Neural cell (in vitro differentiated cells): Measurements from ENCODE around the gene RSKR. TPM values are rescaled to one million over a fixed set of nuclear protein-coding genes. Genes with fewer than 3 reads are reported as not detected.

Experiments used
- H2AFZ ChIP-seq: fragments of 200-600, 300-800 bp; sonication (generic), shearing (Covaris generic); 2 replicates; pipeline ENCODE4 v1.6.0; 2014; ENCODE audit warnings: low read depth, mild to moderate bottlenecking, antibody characterized with exemption, low read length, moderate library complexity
- H3F3A ChIP-seq: fragments of 200-600 bp; shearing (Covaris generic); 2 replicates; pipeline ENCODE4 v1.6.1; 2016; ENCODE audit warnings: mild to moderate bottlenecking, moderate library complexity, mixed read lengths, antibody characterized with exemption, low read length; ENCODE audit not compliant: insufficient read depth, poor library complexity, severe bottlenecking
- H3K27ac ChIP-seq: fragments of 200-600, 300-800 bp; sonication (generic), shearing (Covaris generic); 2 replicates; pipeline ENCODE4 v1.5.1; 2014; ENCODE audit warnings: mild to moderate bottlenecking, low read length, moderate library complexity
- H3K27me3 ChIP-seq: fragments of 300-800, 200-600 bp; sonication (generic), shearing (Covaris generic); 2 replicates; pipeline ENCODE4 v1.6.0; 2014; ENCODE audit warnings: mild to moderate bottlenecking, low read depth, low read length, moderate library complexity; ENCODE audit not compliant: insufficient read depth
- H3K36me3 ChIP-seq: fragments of 300-800, 200-600 bp; sonication (generic), shearing (Covaris generic); 2 replicates; pipeline ENCODE4 v1.5.1; 2014; ENCODE audit warnings: mild to moderate bottlenecking, antibody characterized with exemption, low read length, moderate library complexity; ENCODE audit not compliant: insufficient read depth
- H3K4me2 ChIP-seq: fragments of 300-800, 200-600 bp; sonication (generic), shearing (Covaris generic); 2 replicates; pipeline ENCODE4 v1.6.0; 2014; ENCODE audit warnings: mild to moderate bottlenecking, low read length
- H3K4me3 ChIP-seq: fragments of 300-800, 200-600 bp; sonication (generic), shearing (Covaris generic); 2 replicates; pipeline ENCODE4 v1.5.1; 2014; ENCODE audit warnings: mild to moderate bottlenecking, low read length, moderate library complexity
- H3K79me2 ChIP-seq: fragments of 200-600 bp; shearing (Covaris generic); replicated peaks from 2 replicates; pipeline ENCODE4 v1.6.0; 2014; ENCODE audit warnings: mild to moderate bottlenecking, low read length, moderate library complexity; ENCODE audit not compliant: insufficient read depth
- H3K9ac ChIP-seq: fragments of 300-800, 200-600 bp; sonication (generic), shearing (Covaris generic); 2 replicates; pipeline ENCODE4 v1.6.1; 2016; ENCODE audit warnings: mild to moderate bottlenecking, low read length, mixed read lengths
- H3K9me2 ChIP-seq: fragments of 200-600 bp; shearing (Covaris generic); 2 replicates; pipeline ENCODE4 v1.6.1; 2016; ENCODE audit warnings: mild to moderate bottlenecking, low read length, mixed read lengths; ENCODE audit not compliant: insufficient read depth
- H3K9me3 ChIP-seq: fragments of 200-600, 300-800 bp; sonication (generic), shearing (Covaris generic); 2 replicates; pipeline ENCODE4 v1.6.1; 2016; ENCODE audit warnings: mild to moderate bottlenecking, mixed run types, low read length, moderate library complexity, mixed read lengths
- H4K20me1 ChIP-seq: fragments of 200-600 bp; shearing (Covaris generic); 2 replicates; pipeline ENCODE4 v1.6.1; 2016; ENCODE audit warnings: mild to moderate bottlenecking, mixed run types; ENCODE audit not compliant: insufficient read depth
- CTCF ChIP-seq: fragments of 450-650 bp; IDR thresholded peaks from 2 replicates; pipeline ENCODE4 v1.5.1; 2014; ENCODE audit warnings: antibody characterized with exemption, mild to moderate bottlenecking, moderate library complexity; ENCODE audit not compliant: poor library complexity, severe bottlenecking
- EP300 ChIP-seq: fragments of 450-650 bp; conservative IDR thresholded peaks from 2 replicates; pipeline ENCODE4 v1.6.1; 2014; ENCODE audit warnings: antibody characterized with exemption, mild to moderate bottlenecking, moderate library complexity; ENCODE audit not compliant: poor library complexity, severe bottlenecking
- EZH2 ChIP-seq: fragments of 200-600, 300-800 bp; shearing (Covaris generic), sonication (generic); IDR thresholded peaks from 2 replicates; pipeline ENCODE4 v1.6.1; 2014; ENCODE audit warnings: antibody characterized with exemption, low read length, borderline replicate concordance, mild to moderate bottlenecking; ENCODE audit not compliant: insufficient read depth, poor library complexity, severe bottlenecking
- MXI1 ChIP-seq: fragments of 450-650 bp; conservative IDR thresholded peaks from 2 replicates; pipeline ENCODE4 v1.6.1; 2014; ENCODE audit warnings: antibody characterized with exemption, mild to moderate bottlenecking; ENCODE audit not compliant: poor library complexity, severe bottlenecking
- POLR2AphosphoS5 ChIP-seq: IDR thresholded peaks from 2 replicates; pipeline ENCODE4 v1.6.1; 2012
- RAD21 ChIP-seq: fragments of 450-650 bp; conservative IDR thresholded peaks from 2 replicates; pipeline ENCODE4 v1.6.1; 2014; ENCODE audit warnings: antibody characterized with exemption, mild to moderate bottlenecking, moderate library complexity
- SMC3 ChIP-seq: fragments of 450-650 bp; conservative IDR thresholded peaks from 2 replicates; pipeline ENCODE4 v1.6.1; 2014; ENCODE audit warnings: antibody characterized with exemption, mild to moderate bottlenecking, moderate library complexity; ENCODE audit not compliant: poor library complexity
- TAF1 ChIP-seq: IDR thresholded peaks from 2 replicates; pipeline ENCODE4 v1.6.1; 2012; ENCODE audit warnings: low read depth
- polyA plus RNA-seq: library from polyadenylated mRNA; depleted of rRNA; stranded (reverse); fragments of >200 nt; gene quantifications from 2 replicates; pipeline ENCODE4 v1.2.3, GENCODE V29; 2014
- TF ChIP-seq, protein P1 (sequence below): IDR thresholded peaks from 2 replicates; pipeline ENCODE4 v1.6.1; 2012; ENCODE audit warnings: borderline replicate concordance

The RSKR gene
- polyA plus RNA-seq, 1 donor from 2014 or later, result 47.5 TPM

DNA sequence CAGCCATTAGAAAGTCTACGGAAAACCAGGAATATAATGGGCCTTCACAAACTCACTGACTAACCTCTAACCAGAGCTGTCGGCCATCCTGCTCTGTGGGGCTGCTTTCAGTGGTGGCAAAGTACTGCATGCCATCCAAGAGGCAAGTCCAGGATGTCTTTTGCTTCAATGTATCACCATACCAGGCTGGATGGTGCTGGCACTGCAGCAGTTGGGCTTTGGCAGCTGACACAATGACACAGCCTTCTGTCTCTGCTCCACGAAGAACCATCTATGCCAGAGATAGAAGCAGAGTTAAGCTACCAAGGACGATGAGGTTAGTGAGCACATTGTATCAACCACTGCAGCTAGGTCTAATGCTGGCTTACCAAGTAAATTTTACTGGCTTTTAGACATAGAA, 9.7 kb upstream of the RSKR start:
- no peak overlapping the region for H3K4me2 ChIP-seq
- H3K27ac ChIP-seq, result no peak overlapping the region
- H4K20me1 ChIP-seq, result no peaks in the 10 kb centered on the region
- no peaks in the 10 kb centered on the region for H3F3A ChIP-seq
- no peaks in the 10 kb centered on the region for H3K27me3 ChIP-seq
- no peaks in the 10 kb centered on the region for H3K79me2 ChIP-seq
- no peaks in the 10 kb centered on the region for H3K9me3 ChIP-seq
- H3K9me2 ChIP-seq, result no peaks in the 10 kb centered on the region
- H3K9ac ChIP-seq, result no peak overlapping the region
- H3K36me3 ChIP-seq, result peaks cover 5% of the 10 kb centered on the region
- no peak overlapping the region for H2AFZ ChIP-seq
- no peak for TF ChIP-seq SMC3
- H3K4me3 ChIP-seq, result no peak overlapping the region

- TF ChIP-seq CTCF (no peak), EZH2 (no peak), POLR2AphosphoS5 (no peak), TAF1 (no peak), RAD21 (no peak), SMC3 (no peak), EP300 (no peak), MXI1 (no peak)
- TF ChIP-seq, protein P1, sequence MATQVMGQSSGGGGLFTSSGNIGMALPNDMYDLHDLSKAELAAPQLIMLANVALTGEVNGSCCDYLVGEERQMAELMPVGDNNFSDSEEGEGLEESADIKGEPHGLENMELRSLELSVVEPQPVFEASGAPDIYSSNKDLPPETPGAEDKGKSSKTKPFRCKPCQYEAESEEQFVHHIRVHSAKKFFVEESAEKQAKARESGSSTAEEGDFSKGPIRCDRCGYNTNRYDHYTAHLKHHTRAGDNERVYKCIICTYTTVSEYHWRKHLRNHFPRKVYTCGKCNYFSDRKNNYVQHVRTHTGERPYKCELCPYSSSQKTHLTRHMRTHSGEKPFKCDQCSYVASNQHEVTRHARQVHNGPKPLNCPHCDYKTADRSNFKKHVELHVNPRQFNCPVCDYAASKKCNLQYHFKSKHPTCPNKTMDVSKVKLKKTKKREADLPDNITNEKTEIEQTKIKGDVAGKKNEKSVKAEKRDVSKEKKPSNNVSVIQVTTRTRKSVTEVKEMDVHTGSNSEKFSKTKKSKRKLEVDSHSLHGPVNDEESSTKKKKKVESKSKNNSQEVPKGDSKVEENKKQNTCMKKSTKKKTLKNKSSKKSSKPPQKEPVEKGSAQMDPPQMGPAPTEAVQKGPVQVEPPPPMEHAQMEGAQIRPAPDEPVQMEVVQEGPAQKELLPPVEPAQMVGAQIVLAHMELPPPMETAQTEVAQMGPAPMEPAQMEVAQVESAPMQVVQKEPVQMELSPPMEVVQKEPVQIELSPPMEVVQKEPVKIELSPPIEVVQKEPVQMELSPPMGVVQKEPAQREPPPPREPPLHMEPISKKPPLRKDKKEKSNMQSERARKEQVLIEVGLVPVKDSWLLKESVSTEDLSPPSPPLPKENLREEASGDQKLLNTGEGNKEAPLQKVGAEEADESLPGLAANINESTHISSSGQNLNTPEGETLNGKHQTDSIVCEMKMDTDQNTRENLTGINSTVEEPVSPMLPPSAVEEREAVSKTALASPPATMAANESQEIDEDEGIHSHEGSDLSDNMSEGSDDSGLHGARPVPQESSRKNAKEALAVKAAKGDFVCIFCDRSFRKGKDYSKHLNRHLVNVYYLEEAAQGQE, result no peak
- H4K20me1 ChIP-seq, result no peaks in the 10 kb centered on the region
- H3K27me3 ChIP-seq, result no peaks in the 10 kb centered on the region
- no peak overlapping the region for H2AFZ ChIP-seq
- H3K4me2 ChIP-seq, result no peak overlapping the region
- H3K79me2 ChIP-seq, result no peaks in the 10 kb centered on the region
- H3K4me3 ChIP-seq, result no peak overlapping the region
- H3K9ac ChIP-seq, result no peak overlapping the region
- no peaks in the 10 kb centered on the region for H3K9me3 ChIP-seq
- H3F3A ChIP-seq, result no peaks in the 10 kb centered on the region
- H3K27ac ChIP-seq, result no peak overlapping the region
- no peaks in the 10 kb centered on the region for H3K36me3 ChIP-seq
- H3K9me2 ChIP-seq, result no peaks in the 10 kb centered on the region
These were observed 8.2 kb upstream of the RSKR start for GRCh38 chr17:28622186-28622585.

GRCh38 chr17:28620010-28620409, 6.0 kb upstream of the RSKR start:
- Histone ChIP-seq H3F3A (no peaks in the 10 kb centered on the region), H4K20me1 (no peaks in the 10 kb centered on the region), H2AFZ (no peak overlapping the region), H3K36me3 (no peaks in the 10 kb centered on the region), H3K9me2 (no peaks in the 10 kb centered on the region), H3K9me3 (no peaks in the 10 kb centered on the region), H3K27me3 (no peaks in the 10 kb centered on the region), H3K4me2 (no peak overlapping the region), H3K4me3 (no peak overlapping the region), H3K9ac (no peak overlapping the region), H3K27ac (no peak overlapping the region), H3K79me2 (no peaks in the 10 kb centered on the region)
- no peak for TF ChIP-seq POLR2AphosphoS5
- TF ChIP-seq EZH2, result no peak
- TF ChIP-seq RAD21, result no peak
- no peak for TF ChIP-seq MXI1
- TF ChIP-seq SMC3, result no peak
- TF ChIP-seq EP300, result no peak
- TF ChIP-seq TAF1, result no peak
- no peak for TF ChIP-seq CTCF
- TF ChIP-seq, protein P1, result no peak
